HG03066 (cell line): ENCODE data around the gene CLIC5.

Source experiments
- ATAC-seq: cut with Tn5 transposase; IDR thresholded peaks from one replicate; pipeline ENCODE4 v1.9.1; 2021; ENCODE audit warnings: low read depth; ENCODE audit not compliant: unreplicated experiment

Gene CLIC5

DNA sequence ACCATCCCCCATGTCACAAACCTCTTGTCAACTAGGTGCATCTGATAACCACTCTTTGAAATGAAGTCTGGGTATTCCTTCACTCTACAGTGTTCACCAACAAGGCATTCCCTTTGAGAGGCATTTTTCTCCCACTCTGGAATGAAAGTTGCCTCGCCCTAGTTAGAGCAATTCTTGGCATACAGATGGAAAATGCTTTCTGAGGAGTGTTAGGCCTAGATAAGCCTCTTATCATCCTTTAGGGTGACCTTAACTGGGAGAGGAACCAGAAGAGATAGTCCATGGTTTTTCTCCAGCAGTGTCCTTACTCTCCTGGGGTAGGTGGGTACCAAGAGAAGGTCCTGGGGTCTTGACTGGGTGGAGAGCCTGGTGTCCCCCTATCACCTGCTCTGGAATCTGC lies 14.8 kb downstream of the CLIC5 start:
- no peak for ATAC-seq

DNA sequence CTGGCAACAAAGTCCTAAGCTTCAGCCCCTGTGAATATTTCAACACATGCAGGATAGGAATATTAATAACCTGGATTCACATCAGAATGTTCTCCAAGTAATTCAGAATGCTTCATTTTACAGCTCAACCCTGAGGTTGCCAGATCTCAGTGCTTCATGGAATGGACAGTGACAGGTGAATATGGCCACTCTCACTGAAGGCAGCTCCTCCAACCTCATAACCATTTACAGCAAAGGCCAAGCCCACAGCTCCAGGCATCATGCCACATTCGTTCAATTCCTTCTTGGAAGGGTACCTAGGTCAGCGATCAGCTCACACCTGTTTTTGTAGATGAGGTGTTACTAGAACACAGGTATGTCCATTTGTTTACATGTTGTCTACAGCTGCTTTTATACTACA lies 17.1 kb downstream of the CLIC5 start:
- no peak for ATAC-seq

DNA sequence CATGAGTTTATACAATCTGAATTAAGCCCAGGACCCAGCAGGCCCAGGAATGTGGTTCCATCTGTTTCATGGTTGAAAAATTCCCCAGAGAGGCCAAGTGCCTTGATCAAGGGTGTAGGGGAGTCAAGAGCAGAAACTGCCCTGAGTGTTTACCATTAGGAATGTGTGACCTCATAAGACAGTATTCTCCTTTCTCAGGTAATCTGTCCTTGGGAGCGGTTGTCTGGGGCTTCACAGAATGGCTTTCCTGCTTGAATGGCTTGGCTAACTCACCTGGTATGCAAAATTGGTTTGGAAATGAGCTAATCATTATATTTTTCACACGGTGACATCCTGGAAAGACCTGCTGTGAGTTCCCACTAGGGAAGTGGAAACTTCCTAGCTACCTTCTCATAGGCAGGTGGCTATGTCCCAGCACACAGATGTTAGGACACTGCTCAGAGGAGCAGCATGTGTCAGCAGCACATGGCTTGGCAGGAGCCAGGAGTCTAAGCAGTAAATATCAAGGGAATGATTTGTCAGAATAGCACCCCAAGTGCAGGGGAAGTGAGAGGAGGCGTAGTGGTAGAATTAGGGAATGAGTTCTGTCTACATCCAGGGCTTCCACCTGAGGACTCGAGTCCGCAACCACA lies 17.7 kb downstream of the CLIC5 start:
- no peak for ATAC-seq

DNA sequence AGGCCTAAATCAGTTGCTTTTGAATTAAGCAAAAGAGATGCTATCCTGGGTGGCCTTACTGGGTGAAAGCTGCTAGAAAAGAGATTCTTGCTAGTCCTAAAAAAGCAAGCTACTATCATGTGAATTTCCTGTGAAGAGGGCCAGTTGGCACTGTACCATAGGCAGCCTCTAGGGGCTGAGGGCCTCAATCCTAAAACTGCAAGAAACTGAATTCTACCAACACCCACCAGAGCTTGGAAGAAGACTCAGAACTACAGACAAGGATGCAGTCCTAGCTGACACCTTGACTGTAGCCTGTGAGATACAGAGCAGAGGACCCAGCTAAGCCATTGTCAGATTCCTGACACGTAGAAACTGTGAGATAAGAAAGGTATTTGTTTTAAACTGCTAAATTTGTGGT lies 24.5 kb downstream of the CLIC5 start:
- no peak for ATAC-seq

DNA sequence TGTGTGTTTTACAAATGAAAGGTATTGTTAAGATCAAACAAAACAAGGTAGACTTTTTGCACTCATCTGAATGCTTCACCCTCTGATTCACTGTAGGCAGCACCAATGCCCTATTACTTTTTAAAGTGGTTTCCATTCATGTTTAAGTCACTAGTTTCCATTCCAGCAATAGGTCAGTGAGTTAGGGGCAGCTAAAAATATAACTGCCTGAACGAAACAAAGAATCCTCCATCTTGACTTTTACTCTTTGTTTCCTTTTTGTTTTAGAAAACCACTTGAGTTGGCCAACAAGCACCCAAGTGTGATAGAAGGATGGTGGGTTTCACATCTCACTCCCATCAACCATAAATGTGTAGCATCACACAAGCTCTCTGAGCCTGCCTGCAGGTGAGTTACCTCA lies 25.5 kb downstream of the CLIC5 start:
- no peak for ATAC-seq

DNA sequence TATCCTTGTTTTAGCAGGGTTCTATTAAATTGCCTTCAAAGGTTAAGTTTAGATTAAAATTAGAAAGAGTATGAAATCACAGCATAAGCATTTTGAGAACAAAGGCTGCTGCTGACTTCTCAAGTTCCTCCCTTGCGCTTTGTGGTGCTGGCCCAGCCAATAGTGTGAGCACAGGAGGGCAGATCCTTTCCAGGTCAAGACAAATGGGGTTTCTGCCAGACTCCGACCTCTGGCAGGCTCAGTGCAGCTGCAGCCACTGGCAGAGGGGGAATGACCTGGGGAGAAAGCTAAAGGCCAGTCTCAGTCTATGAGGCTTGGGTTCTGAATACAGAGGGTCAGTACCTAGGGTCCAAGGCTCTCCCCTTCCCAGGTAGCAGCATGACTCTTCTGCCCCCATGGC lies 27.0 kb downstream of the CLIC5 start:
- no peak for ATAC-seq

DNA sequence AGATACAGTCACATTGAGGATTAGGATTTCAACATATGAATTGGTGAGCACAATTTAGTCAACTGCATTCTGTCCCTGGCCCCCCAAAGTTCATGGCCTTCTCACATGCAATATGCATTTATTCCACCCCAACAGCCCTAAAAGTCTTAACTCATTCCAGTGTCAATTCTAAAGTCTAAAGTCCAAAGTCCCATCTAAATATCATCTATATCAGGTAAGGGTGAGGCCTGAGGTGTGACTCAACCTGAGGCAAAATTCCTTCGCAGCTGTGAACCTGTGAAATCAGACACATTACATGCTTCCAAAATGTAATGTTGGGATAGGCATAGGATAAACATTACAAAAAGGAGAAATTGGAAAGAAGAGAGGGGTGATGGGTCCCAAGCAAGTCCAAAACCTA lies 27.8 kb downstream of the CLIC5 start:
- ATAC-seq, result no peak

DNA sequence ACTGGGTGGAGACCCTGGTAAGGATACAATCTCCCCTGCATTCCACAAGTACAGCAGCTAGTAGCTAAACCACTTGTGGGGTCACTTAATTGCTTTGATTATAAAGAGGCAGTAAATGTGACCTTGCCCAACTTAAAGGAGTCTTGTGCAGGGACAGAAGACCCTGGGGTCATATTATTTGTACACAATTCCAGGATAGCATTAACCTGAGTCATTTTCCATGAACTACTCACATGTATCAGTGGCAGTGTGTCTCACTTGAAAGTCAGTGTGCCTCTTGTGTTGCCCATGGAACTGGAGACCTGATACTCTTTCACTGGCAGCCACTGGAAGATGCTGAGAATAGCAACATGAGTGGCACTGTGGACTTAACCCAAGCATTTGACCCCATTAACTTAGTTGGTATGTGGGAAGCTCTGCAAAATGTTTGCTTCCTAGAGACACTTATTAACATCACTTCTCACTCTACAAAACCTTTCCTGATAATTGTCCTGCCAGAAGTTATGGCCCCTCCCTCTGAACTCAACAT lies 28.9 kb downstream of the CLIC5 start:
- no peak for ATAC-seq

DNA sequence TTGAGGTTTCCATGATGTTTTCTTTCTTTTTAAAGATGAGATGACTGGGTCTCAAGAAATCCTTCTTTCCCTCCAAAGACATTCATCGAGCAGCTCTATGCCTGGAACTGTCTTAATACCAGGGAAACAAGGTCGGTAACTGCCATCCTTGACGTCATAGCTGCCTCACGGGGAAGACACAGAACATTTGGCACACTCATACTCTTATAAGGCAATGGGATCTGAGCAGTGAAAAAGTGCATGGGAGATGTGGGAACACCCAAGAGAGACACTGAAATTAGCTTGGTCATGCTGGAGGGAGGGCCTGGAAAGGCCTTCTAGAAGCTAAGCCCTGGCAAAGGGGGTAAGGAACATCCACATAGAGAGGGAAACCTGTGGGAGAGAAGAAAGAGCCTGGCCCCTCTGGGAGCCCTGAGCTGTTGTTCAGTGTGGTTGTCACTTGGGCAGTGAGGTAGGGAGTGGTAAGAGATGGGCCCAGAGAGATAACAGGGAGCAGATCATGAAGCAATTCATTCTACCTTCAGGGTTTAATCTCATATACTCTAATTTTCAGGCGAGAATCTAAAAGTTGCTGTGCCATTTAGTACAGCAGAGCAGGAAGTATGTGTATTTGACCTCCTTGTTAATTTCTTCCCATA lies 30.8 kb downstream of the CLIC5 start:
- no peak for ATAC-seq

DNA sequence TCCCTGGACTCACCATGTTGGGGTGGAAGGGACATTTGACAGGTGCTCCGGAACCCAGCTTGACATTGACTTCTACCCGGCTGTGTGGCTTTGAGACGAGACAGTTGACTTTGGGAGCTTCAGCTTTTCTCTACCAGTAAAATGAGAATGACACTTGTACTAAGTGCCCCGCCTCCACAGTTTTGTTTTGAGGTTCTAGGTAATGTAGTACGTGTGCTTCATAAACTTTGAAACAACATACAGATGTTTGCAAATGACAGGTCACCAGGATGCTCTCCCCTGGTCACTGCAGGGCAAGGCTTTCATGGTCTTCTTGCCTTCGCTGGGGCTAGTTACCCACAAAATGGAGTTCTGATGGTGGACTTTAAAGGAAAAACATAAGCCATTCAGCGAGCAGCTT lies 31.3 kb downstream of the CLIC5 start:
- ATAC-seq, result no peak

DNA sequence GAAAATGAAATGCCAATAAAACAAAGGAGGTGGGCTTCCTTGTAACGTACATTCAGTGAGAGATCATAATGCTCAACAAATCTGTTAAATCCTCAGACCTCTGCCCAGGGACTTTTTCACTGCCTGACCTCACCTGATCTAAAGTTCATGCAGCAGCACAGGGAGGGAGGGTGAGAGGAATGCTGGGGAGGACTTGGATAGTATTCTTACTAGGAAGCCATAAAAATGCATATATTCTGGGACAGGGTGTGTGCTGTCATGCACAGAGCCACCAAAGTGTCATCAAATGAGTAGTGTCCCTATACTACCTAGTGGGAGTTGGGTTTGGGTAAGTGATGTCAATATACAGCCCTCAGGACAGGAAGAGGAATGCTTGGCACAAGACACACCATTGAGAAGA lies 32.6 kb downstream of the CLIC5 start:
- no peak for ATAC-seq

DNA sequence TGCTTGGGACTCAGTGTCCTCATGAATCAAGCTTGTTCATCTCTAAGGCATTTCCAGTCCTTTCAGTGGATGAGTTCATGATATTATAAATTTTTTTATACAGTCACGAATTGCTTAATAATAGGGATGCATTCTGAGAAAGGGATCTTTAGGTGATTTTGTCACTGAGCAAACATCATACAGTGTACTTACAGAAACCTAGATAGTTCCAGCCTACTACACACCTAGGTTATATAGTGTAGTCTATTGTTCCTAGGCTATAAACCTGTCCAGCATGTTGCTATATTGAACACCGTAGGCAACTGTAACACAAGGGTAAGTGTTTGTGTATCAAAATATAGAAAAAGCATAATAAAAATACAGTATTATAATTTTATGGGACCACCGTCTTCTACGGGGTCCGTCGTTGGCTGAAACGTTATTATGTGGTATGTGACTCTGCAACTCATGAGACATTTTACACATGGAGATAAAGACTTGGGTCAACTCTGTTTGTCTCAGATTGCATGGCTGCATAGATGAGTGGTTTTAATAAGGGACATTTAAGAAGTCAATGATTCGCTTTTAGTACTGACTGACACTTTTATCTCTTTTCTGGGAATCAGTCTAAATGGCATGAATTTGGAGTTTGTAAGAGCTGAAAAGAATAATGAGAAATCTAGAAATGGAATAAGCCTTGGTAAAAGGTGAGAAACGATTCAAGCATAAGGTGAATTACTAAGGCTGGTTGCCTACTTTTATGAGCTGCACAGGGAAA lies 33.2 kb downstream of the CLIC5 start:
- ATAC-seq, result no peak

DNA sequence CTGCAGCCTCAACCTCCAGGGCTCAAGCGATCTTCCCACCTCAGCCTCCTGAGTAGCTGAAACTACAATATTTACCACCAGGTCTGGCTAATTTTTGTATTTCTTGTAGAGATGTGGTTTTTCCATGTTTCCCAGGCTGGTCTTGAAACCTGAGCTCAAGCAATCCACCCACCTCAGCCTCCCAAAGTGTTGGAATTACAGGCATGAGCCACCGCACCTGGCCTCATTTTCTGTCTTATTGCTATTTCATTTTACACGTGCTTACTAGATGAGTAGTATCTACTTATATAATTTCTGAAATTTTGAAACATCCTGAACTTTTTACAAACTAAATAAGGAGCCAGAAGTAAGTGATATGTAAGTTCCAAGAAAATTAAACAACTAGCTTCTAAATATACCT lies 34.6 kb downstream of the CLIC5 start:
- no peak for ATAC-seq

DNA sequence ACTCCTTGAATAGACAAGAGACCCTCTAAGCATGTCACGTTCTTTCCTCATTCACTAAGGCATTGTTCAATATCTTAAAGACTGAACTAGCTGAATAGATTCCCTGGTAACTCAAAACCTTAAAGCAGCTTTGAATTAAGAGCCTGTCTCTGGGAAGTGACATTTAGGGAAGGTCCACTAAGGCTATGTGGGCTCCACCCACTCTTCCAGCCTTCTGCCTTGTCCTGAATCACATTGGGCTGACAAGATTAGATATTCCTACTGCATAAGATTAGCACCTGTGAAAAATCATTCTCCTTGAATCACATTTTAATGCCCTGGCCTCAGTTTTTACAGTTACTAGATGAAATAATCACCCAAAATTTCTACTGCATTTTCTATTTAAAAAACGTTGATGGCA lies 36.3 kb downstream of the CLIC5 start:
- ATAC-seq, result no peak

DNA sequence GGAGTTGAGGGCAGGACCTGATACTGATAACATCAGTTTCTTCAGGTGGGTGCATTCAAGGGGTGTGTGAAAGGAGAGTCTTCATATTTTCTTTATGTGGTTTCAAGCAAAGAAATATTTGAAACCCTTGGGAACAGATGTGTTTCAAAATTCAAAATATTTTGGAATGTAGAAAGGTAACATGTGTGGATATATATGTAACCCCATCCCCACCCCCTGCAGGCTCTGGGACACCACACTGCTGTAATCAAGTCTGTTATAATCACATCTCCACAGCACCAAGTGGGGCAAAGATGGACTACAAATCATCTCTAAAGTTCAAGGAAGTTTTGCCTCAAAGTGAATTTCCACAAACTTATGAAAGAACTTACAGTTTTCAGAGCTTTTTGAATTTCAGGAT lies 41.1 kb downstream of the CLIC5 start:
- no peak for ATAC-seq

DNA sequence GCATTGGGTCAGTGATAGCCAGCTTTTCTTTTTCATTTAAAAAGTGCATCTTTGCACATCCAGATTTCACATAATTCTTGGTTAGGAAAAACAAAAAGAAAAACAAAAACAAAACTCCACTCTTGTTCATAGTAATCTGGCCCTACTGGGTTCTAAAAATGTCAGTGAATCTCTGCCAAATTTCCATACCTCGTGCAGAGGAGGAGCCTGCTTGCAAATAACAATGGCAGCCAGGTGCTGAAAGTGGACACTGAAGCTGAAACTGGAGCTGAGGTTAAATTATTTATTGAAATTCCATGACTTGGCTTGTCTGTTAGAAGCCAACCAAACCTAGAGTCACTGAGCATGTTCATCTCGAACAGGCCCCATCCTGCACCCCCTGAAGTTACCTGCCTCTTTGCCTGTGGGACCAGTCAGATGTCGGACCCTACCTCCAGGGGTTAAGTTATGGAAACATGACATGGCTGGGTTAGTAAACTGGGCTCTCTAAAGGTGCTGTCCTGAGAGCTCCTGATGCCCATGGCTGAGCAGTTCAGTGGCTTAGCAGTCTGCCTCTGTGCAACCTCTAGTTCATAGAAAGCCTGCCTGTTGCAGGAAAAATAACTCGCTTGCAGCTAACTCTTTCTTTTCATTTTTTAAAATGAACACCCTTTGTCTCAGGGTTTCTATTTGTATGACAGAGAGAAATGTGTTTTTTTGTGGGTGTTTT lies 42.7 kb downstream of the CLIC5 start:
- no peak for ATAC-seq

DNA sequence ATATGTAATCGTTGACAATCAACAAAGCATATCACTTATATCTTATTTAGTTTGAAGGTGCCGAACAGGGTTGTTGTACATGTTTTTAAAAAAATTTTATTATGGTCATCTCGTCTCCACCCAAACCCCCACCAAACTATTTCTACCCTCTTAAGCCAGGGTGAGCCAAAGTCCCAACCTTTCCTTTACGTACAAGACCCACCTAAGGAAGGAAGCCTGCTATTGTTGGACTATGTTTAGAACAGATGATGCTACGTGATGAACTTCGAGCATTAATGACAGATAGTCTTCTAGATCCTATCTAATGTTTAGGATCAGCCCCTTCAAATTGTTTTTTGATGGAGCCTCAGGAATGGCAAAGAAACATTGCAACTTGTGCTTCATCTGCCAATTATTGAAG lies 44.4 kb downstream of the CLIC5 start:
- no peak for ATAC-seq

DNA sequence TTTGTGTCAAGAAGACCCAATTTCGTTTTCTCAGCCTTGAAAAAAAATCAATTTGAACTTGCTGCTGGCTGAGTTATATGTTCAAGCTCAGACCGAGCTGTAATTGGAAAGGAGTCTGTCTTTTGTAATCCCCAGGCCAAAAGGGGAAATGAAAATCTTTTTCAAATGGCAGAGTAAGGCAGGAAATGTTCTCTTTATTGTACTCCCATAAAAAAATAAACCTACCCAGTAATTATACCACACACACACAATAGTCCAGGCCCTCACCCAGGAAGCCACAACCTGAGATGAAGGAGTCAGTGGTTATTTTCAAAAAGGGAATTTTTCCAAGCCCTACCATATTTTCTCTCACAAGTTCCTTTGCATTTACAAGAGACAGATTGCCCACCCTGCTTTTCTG lies 45.3 kb downstream of the CLIC5 start:
- ATAC-seq, result no peak

DNA sequence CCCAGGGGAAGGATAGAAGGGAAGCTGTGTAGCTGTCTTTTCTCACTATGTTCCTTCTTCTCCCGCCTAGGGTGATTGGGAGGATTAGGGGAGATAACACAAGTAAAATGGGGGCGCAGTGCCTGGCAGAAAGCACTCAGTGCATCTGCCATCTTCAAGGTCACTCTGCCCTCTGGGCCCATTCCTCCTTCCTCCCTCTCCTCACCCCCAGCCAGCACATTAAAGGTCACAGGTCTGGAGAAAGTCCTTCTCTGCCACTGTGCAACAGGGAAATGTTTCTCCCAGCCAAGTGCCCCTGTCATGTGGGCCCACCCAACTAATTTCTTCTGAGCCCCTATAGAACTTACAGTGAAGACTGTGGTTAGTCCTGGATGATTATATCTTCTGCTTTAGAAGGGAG lies 45.8 kb downstream of the CLIC5 start:
- ATAC-seq, result no peak

DNA sequence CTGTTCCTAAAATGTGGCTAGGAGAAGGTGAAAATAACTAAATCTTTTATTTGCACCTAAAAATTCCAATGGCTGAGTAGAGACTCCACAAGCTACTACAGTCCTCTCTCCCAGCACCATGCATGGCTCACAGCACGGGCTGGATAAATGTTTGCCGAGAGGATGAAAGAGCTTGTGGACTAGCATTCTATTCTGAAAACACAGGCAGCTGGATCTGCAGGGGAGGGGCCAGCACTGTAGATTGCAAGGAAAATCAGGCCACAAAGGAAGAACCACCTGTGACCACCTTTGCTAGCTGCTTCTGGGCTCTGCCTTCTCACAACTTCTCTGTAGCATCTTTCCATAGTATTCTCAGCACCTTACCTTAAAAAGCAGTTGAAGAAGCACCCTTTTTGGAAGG lies 46.6 kb downstream of the CLIC5 start:
- no peak for ATAC-seq

DNA sequence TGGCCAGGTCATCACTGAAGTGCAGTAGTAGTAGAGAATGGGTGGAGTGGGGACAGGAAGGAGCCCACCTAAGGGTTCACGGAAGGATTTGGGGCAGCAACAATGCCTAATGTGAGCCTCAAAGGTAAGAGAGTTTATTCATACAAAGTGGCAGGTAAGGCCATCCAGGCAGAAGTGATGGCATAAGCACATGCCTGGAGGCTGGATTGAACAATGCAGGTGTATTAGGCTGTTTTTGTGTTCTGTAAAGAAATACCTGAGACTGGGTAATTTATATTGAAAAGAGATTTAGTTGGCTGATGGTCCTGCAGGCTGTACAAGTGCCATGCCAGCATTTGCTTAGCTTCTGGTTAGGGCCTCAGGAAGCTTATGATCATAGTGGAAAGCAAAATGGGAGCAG lies 48.3 kb downstream of the CLIC5 start:
- ATAC-seq, result no peak
